Sigmoid colon (tissue), 4 donors: ENCODE data around the gene NDE1.

ENCODE experiments used
- EP300 ChIP-seq, 4 donors: sonication (generic); formaldehyde crosslinking; IDR thresholded peaks; one replicate each; pipeline ENCODE4 v1.6.1; 2017; ENCODE audit warnings: antibody characterized with exemption in 4 of 4
- POLR2A ChIP-seq, 2 donors: fragments of 450-650 bp; IDR thresholded peaks; one replicate each; pipeline ENCODE4 v1.6.1; 2016; ENCODE audit warnings: antibody characterized with exemption in 2 of 2, mild to moderate bottlenecking in 2 of 2, moderate library complexity in 2 of 2
- POLR2AphosphoS5 ChIP-seq, 4 donors: sonication (generic); formaldehyde crosslinking; IDR thresholded peaks; one replicate each; pipeline ENCODE4 v1.6.1; 2017; ENCODE audit warnings: antibody characterized with exemption in 4 of 4
- TF ChIP-seq, protein P1 (sequence below), 4 experiments: fragments of 450-650 bp in 3 of 4; fragments of 200-600 bp in 1 of 4; IDR thresholded peaks; one replicate each; pipeline ENCODE4 v1.5.1; 2016 to 2019; ENCODE audit warnings: antibody characterized with exemption in 4 of 4, mild to moderate bottlenecking in 3 of 4, moderate library complexity in 2 of 4

DNA sequence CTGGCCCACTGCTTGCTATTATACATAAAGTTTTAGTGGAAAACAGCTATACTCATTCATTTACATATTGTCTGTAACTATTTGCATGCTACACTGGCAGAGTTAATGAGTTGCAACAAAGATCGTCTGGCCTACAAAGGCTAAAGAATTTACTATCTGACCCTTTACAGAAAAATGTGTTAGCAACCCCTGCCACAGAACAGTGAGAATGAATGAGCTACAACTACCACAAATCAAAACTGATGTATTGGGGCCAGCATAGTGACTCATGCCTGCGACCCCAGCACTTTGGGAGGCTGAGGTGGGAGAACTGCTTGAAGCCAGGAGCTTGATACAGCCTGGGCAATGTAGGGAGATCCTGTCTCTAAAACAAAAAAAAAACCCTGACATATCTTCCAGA lies 114.1 kb downstream of the NDE1 start:
- TF ChIP-seq, protein P1, sequence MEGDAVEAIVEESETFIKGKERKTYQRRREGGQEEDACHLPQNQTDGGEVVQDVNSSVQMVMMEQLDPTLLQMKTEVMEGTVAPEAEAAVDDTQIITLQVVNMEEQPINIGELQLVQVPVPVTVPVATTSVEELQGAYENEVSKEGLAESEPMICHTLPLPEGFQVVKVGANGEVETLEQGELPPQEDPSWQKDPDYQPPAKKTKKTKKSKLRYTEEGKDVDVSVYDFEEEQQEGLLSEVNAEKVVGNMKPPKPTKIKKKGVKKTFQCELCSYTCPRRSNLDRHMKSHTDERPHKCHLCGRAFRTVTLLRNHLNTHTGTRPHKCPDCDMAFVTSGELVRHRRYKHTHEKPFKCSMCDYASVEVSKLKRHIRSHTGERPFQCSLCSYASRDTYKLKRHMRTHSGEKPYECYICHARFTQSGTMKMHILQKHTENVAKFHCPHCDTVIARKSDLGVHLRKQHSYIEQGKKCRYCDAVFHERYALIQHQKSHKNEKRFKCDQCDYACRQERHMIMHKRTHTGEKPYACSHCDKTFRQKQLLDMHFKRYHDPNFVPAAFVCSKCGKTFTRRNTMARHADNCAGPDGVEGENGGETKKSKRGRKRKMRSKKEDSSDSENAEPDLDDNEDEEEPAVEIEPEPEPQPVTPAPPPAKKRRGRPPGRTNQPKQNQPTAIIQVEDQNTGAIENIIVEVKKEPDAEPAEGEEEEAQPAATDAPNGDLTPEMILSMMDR (IDR thresholded peaks at IDR 0.05) = no peak
- no peak for TF ChIP-seq POLR2A (IDR thresholded peaks at IDR 0.05)
- TF ChIP-seq POLR2AphosphoS5 (IDR thresholded peaks at IDR 0.05) = peak in 2 of 4 donors; percentile 48 to 59
- no peak for TF ChIP-seq EP300 (IDR thresholded peaks at IDR 0.05)
